Osteocyte (in vitro differentiated cells): ENCODE data around the gene AXIN2. TPM values are rescaled to one million over a fixed set of nuclear protein-coding genes. Genes with fewer than 3 reads are reported as not detected.
"Not testable (repeated sequence)": the region's sequence is repeated elsewhere in the genome, so short reads cannot be mapped to it uniquely, and the experiment has no call there.

Experiments used
- DNase-seq: peaks from one replicate; pipeline ENCODE4 v3.0.0; 2021; ENCODE audit warnings: mixed read lengths; ENCODE audit not compliant: unreplicated experiment; ENCODE audit errors: extremely low spot score
- H3K27ac Mint-ChIP-seq: one replicate; pipeline ENCODE4 v1.8.0; 2021; ENCODE audit warnings: mild to moderate bottlenecking, mixed read lengths; ENCODE audit not compliant: unreplicated experiment
- H3K27me3 Mint-ChIP-seq: one replicate; pipeline ENCODE4 v1.8.0; 2021; ENCODE audit warnings: mixed read lengths; ENCODE audit not compliant: unreplicated experiment
- H3K36me3 Mint-ChIP-seq: one replicate; pipeline ENCODE4 v1.8.0; 2021; ENCODE audit warnings: mixed read lengths; ENCODE audit not compliant: unreplicated experiment
- H3K4me1 Mint-ChIP-seq: one replicate; pipeline ENCODE4 v1.8.0; 2021; ENCODE audit warnings: mixed read lengths; ENCODE audit not compliant: unreplicated experiment
- H3K4me3 Mint-ChIP-seq: one replicate; pipeline ENCODE4 v1.8.0; 2021; ENCODE audit warnings: mild to moderate bottlenecking, moderate library complexity, mixed read lengths; ENCODE audit not compliant: unreplicated experiment
- H3K9me3 Mint-ChIP-seq: one replicate; pipeline ENCODE4 v1.8.0; 2021; ENCODE audit warnings: mixed read lengths; ENCODE audit not compliant: unreplicated experiment
- CTCF ChIP-seq: fragments of 200-600 bp; sonication (generic); IDR thresholded peaks from 2 replicates; pipeline ENCODE4 v1.5.0; 2021; ENCODE audit warnings: antibody characterized with exemption, mild to moderate bottlenecking, moderate library complexity
- total RNA-seq: library from RNA; stranded (reverse); gene quantifications from 2 replicates; pipeline ENCODE4 v1.2.1, GENCODE V29; 2021

The AXIN2 gene
- total RNA-seq, 1 donor from 2014 or later, result 16.6 TPM

GRCh38 chr17:65509032-65509431 lies 52.4 kb downstream of the AXIN2 start:
- peaks cover 5% of the 10 kb centered on the region for H3K9me3 Mint-ChIP-seq
- DNase-seq, result no peak
- no peak for TF ChIP-seq CTCF
- H3K4me1 Mint-ChIP-seq, result no peaks in the 10 kb centered on the region
- peaks cover 13% of the 10 kb centered on the region for H3K27me3 Mint-ChIP-seq
- no peak overlapping the region for H3K4me3 Mint-ChIP-seq
- no peaks in the 10 kb centered on the region for H3K36me3 Mint-ChIP-seq
- no peak overlapping the region for H3K27ac Mint-ChIP-seq

GRCh38 chr17:65504673-65505072 lies 56.8 kb downstream of the AXIN2 start:
- H3K36me3 Mint-ChIP-seq, H3K4me1 Mint-ChIP-seq, H3K27ac Mint-ChIP-seq, DNase-seq, H3K27me3 Mint-ChIP-seq, H3K9me3 Mint-ChIP-seq, H3K4me3 Mint-ChIP-seq: not testable (repeated sequence)

GRCh38 chr17:65504141-65504540 lies 57.3 kb downstream of the AXIN2 start:
- no peak for DNase-seq
- Mint-ChIP-seq H3K4me1 (no peaks in the 10 kb centered on the region), H3K27ac (no peak overlapping the region), H3K9me3 (peaks cover 5% of the 10 kb centered on the region), H3K4me3 (no peak overlapping the region), H3K36me3 (no peaks in the 10 kb centered on the region), H3K27me3 (peaks cover 8% of the 10 kb centered on the region)
- TF ChIP-seq CTCF, result no peak

- no peak overlapping the region for H3K27ac Mint-ChIP-seq
- no peak for DNase-seq
- H3K27me3 Mint-ChIP-seq, result peaks cover 8% of the 10 kb centered on the region
Observed at GRCh38 chr17:65503557-65503956, 57.9 kb downstream of the AXIN2 start.

GRCh38 chr17:65498816-65499215 lies 62.6 kb downstream of the AXIN2 start:
- no peak for TF ChIP-seq CTCF
- DNase-seq, result no peak
- H3K4me3 Mint-ChIP-seq, result no peak overlapping the region
- H3K9me3 Mint-ChIP-seq, result no peaks in the 10 kb centered on the region
- no peak overlapping the region for H3K27ac Mint-ChIP-seq
- H3K4me1 Mint-ChIP-seq, result peaks cover 9% of the 10 kb centered on the region
- peaks cover 20% of the 10 kb centered on the region for H3K27me3 Mint-ChIP-seq
- H3K36me3 Mint-ChIP-seq, result no peaks in the 10 kb centered on the region

More at GRCh38 chr17:65503557-65503956, 57.9 kb downstream of the AXIN2 start:
- Mint-ChIP-seq H3K9me3 (peaks cover 5% of the 10 kb centered on the region), H3K36me3 (no peaks in the 10 kb centered on the region), H3K4me1 (no peaks in the 10 kb centered on the region), H3K4me3 (no peak overlapping the region)
- no peak for TF ChIP-seq CTCF

- Mint-ChIP-seq H3K9me3 (no peaks in the 10 kb centered on the region), H3K4me3 (no peak overlapping the region), H3K27me3 (peaks cover 20% of the 10 kb centered on the region), H3K36me3 (no peaks in the 10 kb centered on the region), H3K27ac (no peak overlapping the region), H3K4me1 (peaks cover 9% of the 10 kb centered on the region)
- no peak for DNase-seq
- TF ChIP-seq CTCF, result no peak
Observed at GRCh38 chr17:65496801-65497200, 64.6 kb downstream of the AXIN2 start.
